ENCODE results near the gene TSPAN9. TPM values are rescaled to one million over a fixed set of nuclear protein-coding genes. Genes with fewer than 3 reads are reported as not detected.

Gene TSPAN9
- total RNA-seq, 1 experiment from 2014 or later = 13.2 TPM

- CTCF ChIA-PET = interaction anchor here (2.5 kb wide), 1 partner anchor 108 kb away, joined by 8 read pairs; no protein-coding TSS in a partner anchor
- Histone ChIP-seq H4K20me1 (ENCODE audit: insufficient read depth) (no peaks in the 10 kb centered on the region), H3K27me3 (ENCODE audit: insufficient read depth, low read length) (no peaks in the 10 kb centered on the region), H3K27ac (ENCODE audit: low read depth, low read length) (no peak overlapping the region), H3K36me3 (ENCODE audit: control insufficient read depth in 1 of 2, insufficient read depth in 2 of 2, low read length in 2 of 2) (no peaks in the 10 kb centered on the region), H2AFZ (ENCODE audit: low read depth, low read length, poor library complexity, severe bottlenecking) (no peak overlapping the region), H3K4me1 (ENCODE audit: control insufficient read depth in 1 of 2, insufficient read depth in 2 of 2, low read length in 2 of 2) (peaks cover 30 to 42% of the 10 kb centered on the region in 2 experiments), H3K4me3 (replicated peaks in 1 of 2; ENCODE audit: low read depth in 1 of 2, low read length in 2 of 2) (no peak overlapping the region), H3K79me2 (ENCODE audit: insufficient read depth, low read length) (no peaks in the 10 kb centered on the region), H3K4me2 (ENCODE audit: low read length) (peak overlapping the region; percentile 79; the same call in 1 of the 2 replicates), H3K9me2 (ENCODE audit: insufficient read depth) (no peaks in the 10 kb centered on the region), H3K9ac (ENCODE audit: low read length) (no peak overlapping the region), H3K9me3 (ENCODE audit: control insufficient read depth in 1 of 2, insufficient read depth in 1 of 2, low read depth in 1 of 2, low read length in 2 of 2) (no peaks in the 10 kb centered on the region)
- POLR2A ChIA-PET = no interaction called here
- no TSS peak for BruUV-seq (replicated peaks)
- no peak for ATAC-seq
- no peak for DNase-seq (ENCODE audit: low read depth, low spot score)
- TF ChIP-seq EGR1 (IDR thresholded peaks at IDR 0.05; ENCODE audit: low read depth) (no peak), CBX3 (IDR thresholded peaks at IDR 0.05; ENCODE audit: low read depth) (no peak), RAD21 (IDR thresholded peaks at IDR 0.05; ENCODE audit: low read depth) (no peak), ZFX (IDR thresholded peaks at IDR 0.05) (no peak), ZNF274 (IDR thresholded peaks at IDR 0.05; ENCODE audit: low read depth, low read length) (no peak), FOSL1 (IDR thresholded peaks at IDR 0.05; ENCODE audit: low read depth) (no peak), YY1 (IDR thresholded peaks at IDR 0.05; ENCODE audit: extremely low read depth, insufficient replicate concordance, low read depth, low read length) (no peak), CEBPB (IDR thresholded peaks at IDR 0.05; ENCODE audit: low read depth) (no peak), REST (IDR thresholded peaks at IDR 0.05; ENCODE audit: low read depth) (no peak), ZBTB33 (IDR thresholded peaks at IDR 0.05; ENCODE audit: extremely low read depth, insufficient replicate concordance, low read length) (no peak), EZH2 (IDR thresholded peaks at IDR 0.05) (no peak), POLR2AphosphoS5 (IDR thresholded peaks at IDR 0.05; ENCODE audit: low read depth, low read length) (no peak), JUND (IDR thresholded peaks at IDR 0.05) (no peak), CTCF (IDR thresholded peaks at IDR 0.05 in 2 of 3, conservative IDR thresholded peaks at IDR 0.05 in 1 of 3; ENCODE audit: borderline replicate concordance in 1 of 3, insufficient read depth in 1 of 3, low read depth in 2 of 3, low read length in 2 of 3) (no peak), SIN3A (IDR thresholded peaks at IDR 0.05; ENCODE audit: low read depth) (no peak), MAX (IDR thresholded peaks at IDR 0.05) (no peak), ELF1 (IDR thresholded peaks at IDR 0.05; ENCODE audit: borderline replicate concordance, low read depth) (no peak), ATF3 (IDR thresholded peaks at IDR 0.05) (no peak), SP1 (IDR thresholded peaks at IDR 0.05; ENCODE audit: low read depth) (no peak)
- intact Hi-C loops (cut with micrococcal nuclease) = no loop called here
- RAD21 ChIA-PET (ENCODE audit: low non-redundant PET in 1 of 2, low total read pairs in 2 of 2, uncharacterized antibody in 2 of 2, unreplicated experiment in 2 of 2) = no interaction called here
Observed at GRCh38 chr12:3167636-3168035, 90.5 kb downstream of the TSPAN9 start.

All from HCT116 (cell line).